K562 treated with DMSO at 1 percent for 12 hours (cell line): ENCODE results near the gene IRX5. TPM values are rescaled to one million over a fixed set of nuclear protein-coding genes. Genes with fewer than 3 reads are reported as not detected.

Source experiments
- total RNA-seq: library from RNA; unstranded; fragments of 300-600 nt; gene quantifications from 2 replicates; pipeline ENCODE4 v1.2.3, GENCODE V29; 2022; ENCODE audit not compliant: insufficient read depth

IRX5 gene
- 3.7 and 3.9 TPM in 2 replicates for total RNA-seq

GRCh38 chr16:54930005-54930868 lies at the start of gene IRX5:
TSS of gene IRX5 (plus strand) at chr16:54930865. CDS start at chr16:54931199, 334 bp downstream.

